Panc1 (cell line): ENCODE data around the gene CDH13.

Experiments used
- CTCF ChIP-seq: fragments of 450-650 bp; IDR thresholded peaks from 2 replicates; pipeline ENCODE4 v1.5.1; 2017; ENCODE audit warnings: mild to moderate bottlenecking
- SIN3A ChIP-seq: IDR thresholded peaks from 2 replicates; pipeline ENCODE4 v1.6.1; 2012; ENCODE audit warnings: low read depth, mild to moderate bottlenecking, low read length, moderate library complexity, borderline replicate concordance; ENCODE audit not compliant: insufficient read depth
- TCF7L2 ChIP-seq: IDR thresholded peaks from 2 replicates; pipeline ENCODE4 v1.6.1; 2011; ENCODE audit warnings: mild to moderate bottlenecking, low read depth, low read length, inconsistent platforms
- TF ChIP-seq, protein P1 (sequence below), 2 experiments: IDR thresholded peaks; 2 replicates each; pipeline ENCODE4 v1.6.1; 2011 to 2012; ENCODE audit warnings: low read depth in 2 of 2, control low read depth in 1 of 2, low read length in 1 of 2, mild to moderate bottlenecking in 1 of 2, moderate library complexity in 1 of 2; ENCODE audit not compliant: insufficient read depth in 1 of 2

GRCh38 chr16:83105279-83106077, 478.7 kb downstream of the CDH13 start:
- no peak for TF ChIP-seq CTCF
- TF ChIP-seq TCF7L2: no peak
- TF ChIP-seq, protein P1, sequence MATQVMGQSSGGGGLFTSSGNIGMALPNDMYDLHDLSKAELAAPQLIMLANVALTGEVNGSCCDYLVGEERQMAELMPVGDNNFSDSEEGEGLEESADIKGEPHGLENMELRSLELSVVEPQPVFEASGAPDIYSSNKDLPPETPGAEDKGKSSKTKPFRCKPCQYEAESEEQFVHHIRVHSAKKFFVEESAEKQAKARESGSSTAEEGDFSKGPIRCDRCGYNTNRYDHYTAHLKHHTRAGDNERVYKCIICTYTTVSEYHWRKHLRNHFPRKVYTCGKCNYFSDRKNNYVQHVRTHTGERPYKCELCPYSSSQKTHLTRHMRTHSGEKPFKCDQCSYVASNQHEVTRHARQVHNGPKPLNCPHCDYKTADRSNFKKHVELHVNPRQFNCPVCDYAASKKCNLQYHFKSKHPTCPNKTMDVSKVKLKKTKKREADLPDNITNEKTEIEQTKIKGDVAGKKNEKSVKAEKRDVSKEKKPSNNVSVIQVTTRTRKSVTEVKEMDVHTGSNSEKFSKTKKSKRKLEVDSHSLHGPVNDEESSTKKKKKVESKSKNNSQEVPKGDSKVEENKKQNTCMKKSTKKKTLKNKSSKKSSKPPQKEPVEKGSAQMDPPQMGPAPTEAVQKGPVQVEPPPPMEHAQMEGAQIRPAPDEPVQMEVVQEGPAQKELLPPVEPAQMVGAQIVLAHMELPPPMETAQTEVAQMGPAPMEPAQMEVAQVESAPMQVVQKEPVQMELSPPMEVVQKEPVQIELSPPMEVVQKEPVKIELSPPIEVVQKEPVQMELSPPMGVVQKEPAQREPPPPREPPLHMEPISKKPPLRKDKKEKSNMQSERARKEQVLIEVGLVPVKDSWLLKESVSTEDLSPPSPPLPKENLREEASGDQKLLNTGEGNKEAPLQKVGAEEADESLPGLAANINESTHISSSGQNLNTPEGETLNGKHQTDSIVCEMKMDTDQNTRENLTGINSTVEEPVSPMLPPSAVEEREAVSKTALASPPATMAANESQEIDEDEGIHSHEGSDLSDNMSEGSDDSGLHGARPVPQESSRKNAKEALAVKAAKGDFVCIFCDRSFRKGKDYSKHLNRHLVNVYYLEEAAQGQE (IDR thresholded peaks at IDR 0.05; ENCODE audit: insufficient read depth in 1 of 2, low read depth in 2 of 2, low read length in 1 of 2): no peak
- TF ChIP-seq SIN3A: no peak
